NT2/D1 (cell line): ENCODE data around the gene NPM3.

Source experiments
- DNase-seq: peaks from one replicate; pipeline ENCODE4 v3.0.0-alpha.2; 2011; ENCODE audit warnings: low read depth, low spot score
- H3K27me3 ChIP-seq: 2 replicates; pipeline ENCODE4 v1.6.0; 2011; ENCODE audit warnings: mild to moderate bottlenecking; ENCODE audit not compliant: insufficient read length, insufficient read depth
- H3K36me3 ChIP-seq: 2 replicates; pipeline ENCODE4 v1.6.1; 2011; ENCODE audit warnings: mild to moderate bottlenecking, low read length, mixed read lengths; ENCODE audit not compliant: insufficient read depth, insufficient read length
- H3K4me1 ChIP-seq: 2 replicates; pipeline ENCODE4 v1.5.1; 2011; ENCODE audit not compliant: insufficient read depth, insufficient read length
- H3K4me3 ChIP-seq: 2 replicates; pipeline ENCODE4 v1.5.1; 2011; ENCODE audit warnings: low read depth; ENCODE audit not compliant: insufficient read length
- H3K9ac ChIP-seq: 2 replicates; pipeline ENCODE4 v1.6.0; 2011; ENCODE audit warnings: low read depth; ENCODE audit not compliant: insufficient read length
- H3K9me3 ChIP-seq: 2 replicates; pipeline ENCODE4 v1.5.1; 2011; ENCODE audit warnings: mild to moderate bottlenecking, low read length; ENCODE audit not compliant: insufficient read depth
- SUZ12 ChIP-seq: IDR thresholded peaks from 2 replicates; pipeline ENCODE4 v1.6.1; 2011; ENCODE audit not compliant: insufficient read length, insufficient read depth; ENCODE audit errors: extremely low read depth
- YY1 ChIP-seq: IDR thresholded peaks from 2 replicates; pipeline ENCODE4 v1.6.1; 2011; ENCODE audit not compliant: insufficient read length, insufficient read depth
- ZNF274 ChIP-seq: IDR thresholded peaks from 2 replicates; pipeline ENCODE4 v1.6.1; 2011; ENCODE audit warnings: mild to moderate bottlenecking, low read depth, low read length

NPM3 gene

DNA sequence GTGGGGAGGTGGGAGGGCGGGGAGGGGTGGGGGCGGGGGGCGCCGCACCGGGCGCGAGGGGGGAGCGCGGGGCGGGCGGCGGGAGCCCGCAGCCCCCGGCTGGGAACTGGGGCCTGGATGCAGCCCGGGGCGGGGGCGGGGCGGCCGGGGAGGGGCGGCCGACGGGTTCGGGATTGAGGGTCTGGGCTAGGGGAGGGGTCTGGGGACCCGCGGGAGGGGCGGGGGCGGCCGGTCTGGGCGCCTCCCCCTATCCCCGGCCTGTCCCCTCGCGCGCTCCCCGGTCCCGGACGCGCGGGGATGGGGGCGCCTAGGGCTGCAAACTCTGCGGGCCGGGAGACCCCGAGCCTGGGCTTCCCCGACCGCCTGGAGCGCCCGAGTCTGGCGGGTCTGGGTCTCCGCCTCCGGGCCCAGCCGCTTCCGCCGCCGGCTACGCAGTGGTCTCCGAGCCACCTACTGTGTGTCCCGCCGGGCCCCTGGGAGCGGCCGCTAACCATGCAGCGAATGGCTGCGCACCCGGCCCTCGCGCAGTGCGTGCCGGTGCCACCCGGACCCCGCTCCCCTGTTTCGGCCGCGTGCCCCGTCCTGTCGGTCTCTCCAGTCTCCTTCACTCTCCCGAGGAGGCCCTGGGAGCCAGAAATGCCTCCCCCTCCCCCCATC, 7.0 kb downstream of the NPM3 start:
- H3K36me3 ChIP-seq, result peaks cover 13% of the 10 kb centered on the region
- peaks cover 14% of the 10 kb centered on the region for H3K4me1 ChIP-seq
- DNase-seq, result no peak
- H3K4me3 ChIP-seq, result no peak overlapping the region
- TF ChIP-seq SUZ12, result no peak
- no peak for TF ChIP-seq YY1
- TF ChIP-seq ZNF274, result no peak
- peaks cover 8% of the 10 kb centered on the region; the same call in 1 of the 2 replicates for H3K9me3 ChIP-seq
- peaks cover 66% of the 10 kb centered on the region for H3K27me3 ChIP-seq
- peak overlapping the region; percentile 42 for H3K9ac ChIP-seq

DNA sequence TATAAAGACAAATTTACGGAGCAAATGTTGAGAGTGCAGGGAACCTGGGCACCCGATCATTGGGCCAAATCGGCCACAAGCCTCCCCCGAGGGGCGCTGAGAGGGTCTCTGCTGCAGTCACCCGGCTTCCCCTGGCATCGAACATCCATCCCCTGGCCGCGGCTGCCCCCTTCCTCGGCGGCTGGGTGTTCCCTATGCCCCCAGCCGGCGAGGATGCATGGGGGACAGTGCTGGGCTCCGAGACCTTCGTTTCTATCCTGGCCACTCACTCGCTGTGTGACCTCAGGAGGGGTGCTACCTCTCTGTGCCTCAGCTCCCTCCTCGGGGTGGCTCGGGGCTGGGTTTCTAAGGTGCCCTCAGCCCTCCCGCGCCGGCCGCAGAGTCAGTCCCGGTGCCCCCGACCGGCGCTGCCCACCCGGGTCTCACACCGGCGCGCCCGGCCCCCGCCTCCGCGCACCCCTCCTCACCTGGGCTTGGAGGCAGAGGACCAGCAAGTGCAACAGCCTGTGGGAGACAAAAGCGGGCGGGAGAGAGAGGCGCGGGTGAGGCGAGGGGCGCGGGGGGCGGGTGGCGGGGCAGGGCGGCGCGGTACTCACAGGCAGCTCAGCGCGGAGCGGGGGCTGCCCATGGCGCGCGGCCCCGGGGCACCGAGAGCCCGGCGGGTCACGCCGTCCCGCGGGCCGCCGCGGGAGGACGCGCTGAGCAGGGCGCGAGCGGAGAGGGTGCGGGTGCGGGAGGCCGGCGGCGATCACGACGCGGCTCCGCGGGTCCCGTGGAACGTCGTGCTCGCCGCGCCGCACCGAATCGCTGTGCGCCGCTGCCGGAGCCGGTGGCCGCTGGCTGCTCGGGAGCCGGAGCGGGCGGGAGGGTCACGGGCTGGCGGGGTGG, 7.7 kb downstream of the NPM3 start, which contains the start of gene FGF8:
FGF8 (minus strand) TSS at position 842 of the 888 bp plus-strand sequence; CDS start at position 628, 214 bp downstream.
- H3K4me3 ChIP-seq, result peak within 1 kb of the TSS; percentile 26

DNA sequence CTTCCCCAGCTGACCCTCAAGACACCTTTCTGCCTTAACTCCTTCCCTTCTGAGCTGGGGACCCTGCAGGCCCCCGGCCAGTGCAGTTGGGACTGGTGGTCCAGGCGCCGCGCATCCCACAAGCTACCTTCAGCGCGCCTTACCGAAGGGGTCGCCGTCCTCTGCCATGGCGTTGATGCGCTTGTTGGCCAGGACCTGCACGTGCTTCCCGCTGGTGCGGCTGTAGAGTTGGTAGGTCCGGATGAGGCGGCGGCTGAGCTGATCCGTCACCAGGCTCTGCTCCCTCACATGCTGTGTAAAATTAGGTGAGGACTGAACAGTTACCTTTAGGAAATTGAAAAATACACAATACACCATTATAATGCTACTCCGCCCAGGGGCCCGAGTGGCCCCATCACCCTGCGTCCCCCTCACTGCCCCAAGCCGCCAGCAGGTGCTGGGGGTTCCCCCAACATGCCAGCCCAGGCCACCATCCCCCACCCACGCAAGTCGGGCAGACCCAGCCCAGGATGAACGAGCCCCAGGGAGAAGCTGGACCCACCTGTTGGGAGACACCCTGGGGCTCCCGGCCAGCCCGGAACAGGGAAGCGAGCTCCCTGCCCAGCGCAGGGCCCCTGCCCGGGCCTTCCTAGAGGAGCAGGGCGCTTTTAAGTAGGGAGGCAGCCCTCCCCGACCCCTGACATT, 8.5 kb downstream of the NPM3 start:
- peaks cover 71% of the 10 kb centered on the region for H3K27me3 ChIP-seq
- TF ChIP-seq SUZ12, result no peak
- TF ChIP-seq ZNF274, result no peak
- TF ChIP-seq YY1, result no peak
- no peak overlapping the region for H3K4me3 ChIP-seq
- no peak overlapping the region for H3K9ac ChIP-seq
- H3K4me1 ChIP-seq, result peaks cover 6% of the 10 kb centered on the region
- H3K9me3 ChIP-seq, result peaks cover under 1% of the 10 kb centered on the region; the same call in 1 of the 2 replicates
- H3K36me3 ChIP-seq, result no peaks in the 10 kb centered on the region
- DNase-seq, result no peak

More for the DNA sequence above, 7.7 kb downstream of the NPM3 start, which contains the start of gene FGF8:
- peaks cover 6% of the 10 kb centered on the region for H3K36me3 ChIP-seq
- peak within 1 kb of the TSS; percentile 61 for H3K9ac ChIP-seq
- peaks cover 71% of the 10 kb centered on the region for H3K27me3 ChIP-seq
- TF ChIP-seq SUZ12 (peak; percentile 70), YY1 (no peak)
- no peak for DNase-seq
- peaks cover 12% of the 10 kb centered on the region for H3K4me1 ChIP-seq
- peaks cover 8% of the 10 kb centered on the region; the same call in 1 of the 2 replicates for H3K9me3 ChIP-seq

DNA sequence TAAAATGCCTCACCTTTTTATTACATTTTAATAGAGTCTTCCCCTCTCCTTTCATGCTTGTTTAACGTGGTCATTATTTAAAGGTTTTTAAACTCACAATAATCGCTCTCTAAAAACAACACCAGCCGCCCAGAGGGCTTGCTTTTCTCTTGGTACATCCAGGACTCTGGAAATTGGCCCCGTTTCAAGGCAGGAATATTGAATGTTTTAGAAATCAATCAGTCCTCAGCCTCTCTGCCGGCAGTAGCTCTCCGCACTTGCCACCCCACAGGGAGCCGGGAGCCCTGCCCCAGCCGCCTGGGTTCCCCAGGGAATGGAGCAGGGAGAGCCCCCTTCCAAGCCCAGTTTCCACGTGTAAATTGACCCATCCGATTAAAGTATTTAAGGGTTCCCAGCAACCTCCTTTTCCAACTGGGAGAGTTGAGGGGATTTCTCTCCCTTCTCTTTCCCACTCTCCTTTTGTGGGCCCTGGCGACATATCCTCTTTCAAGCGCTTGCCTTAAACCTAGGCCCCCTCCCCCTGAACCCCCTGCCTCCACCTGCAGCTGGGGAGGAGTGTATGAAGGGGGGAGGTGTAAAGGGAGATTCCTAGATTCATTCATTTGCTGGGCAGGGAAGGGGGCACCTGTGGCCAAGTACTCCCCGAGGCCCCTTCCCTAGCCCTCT, 9.2 kb downstream of the NPM3 start:
- peaks cover 6% of the 10 kb centered on the region for H3K4me1 ChIP-seq
- no peak overlapping the region for H3K4me3 ChIP-seq
- DNase-seq, result no peak
- H3K36me3 ChIP-seq, result no peaks in the 10 kb centered on the region
- H3K9ac ChIP-seq, result no peak overlapping the region
- no peaks in the 10 kb centered on the region for H3K9me3 ChIP-seq
- no peak for TF ChIP-seq ZNF274
- TF ChIP-seq SUZ12, result no peak
- no peak for TF ChIP-seq YY1
- peaks cover 71% of the 10 kb centered on the region for H3K27me3 ChIP-seq

DNA sequence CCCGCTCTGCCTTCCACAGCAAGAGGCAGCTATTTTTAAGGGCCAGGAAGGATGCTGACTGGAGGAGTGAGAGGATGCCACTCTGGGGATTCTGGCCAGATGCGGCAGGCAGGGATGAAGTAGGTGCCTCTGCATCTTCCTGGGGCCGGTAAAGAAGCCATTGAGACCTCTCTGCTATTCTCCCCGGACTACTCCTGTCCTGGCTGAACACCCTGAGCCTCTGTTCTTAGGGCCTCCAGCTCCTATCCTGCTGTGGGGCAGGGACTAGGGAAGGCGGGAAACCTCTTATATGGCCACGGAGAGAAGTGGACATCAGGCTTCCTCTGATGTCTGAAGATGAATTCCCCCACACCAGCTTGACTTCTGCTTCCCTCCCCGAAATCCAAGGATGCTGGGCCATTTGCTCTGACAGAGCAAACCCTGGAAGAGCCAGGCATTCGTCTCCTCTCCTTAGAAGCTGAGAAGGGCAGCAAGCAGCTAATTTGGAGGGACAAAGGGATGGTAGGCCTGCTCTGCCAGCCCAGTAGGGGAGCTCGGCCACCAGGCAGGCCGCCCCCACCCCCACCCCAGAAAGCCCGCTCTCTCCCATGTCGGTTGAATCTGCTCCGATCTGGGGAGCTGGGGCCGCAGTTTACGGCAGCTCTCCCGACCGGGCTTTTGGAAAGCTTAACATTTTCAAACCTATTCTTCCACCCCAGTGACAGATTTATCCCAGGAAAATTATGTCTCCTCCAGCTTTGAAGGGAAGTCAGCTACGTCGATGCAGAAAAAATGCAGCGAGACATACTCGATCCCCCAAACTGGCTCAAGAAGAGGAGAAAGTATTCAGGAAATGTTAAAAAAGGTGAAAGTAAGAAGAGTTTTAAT, 10.1 kb downstream of the NPM3 start:
- TF ChIP-seq SUZ12, result no peak
- no peak for TF ChIP-seq YY1
- TF ChIP-seq ZNF274, result no peak
- Histone ChIP-seq H3K4me3 (no peak overlapping the region), H3K9me3 (no peaks in the 10 kb centered on the region), H3K27me3 (peaks cover 69% of the 10 kb centered on the region), H3K4me1 (peaks cover 4% of the 10 kb centered on the region), H3K36me3 (no peaks in the 10 kb centered on the region), H3K9ac (peak overlapping the region; percentile 1)
- DNase-seq, result no peak
